GM19240 (cell line): Measurements from ENCODE around the gene PIBF1.
"Not testable (repeated sequence)": the region's sequence is repeated elsewhere in the genome, so short reads cannot be mapped to it uniquely, and the experiment has no call there.

Experiments
- DNase-seq: peaks from one replicate; pipeline ENCODE4 v3.0.0; 2011; ENCODE audit warnings: low spot score; ENCODE audit not compliant: insufficient read length

The PIBF1 gene, protein sequence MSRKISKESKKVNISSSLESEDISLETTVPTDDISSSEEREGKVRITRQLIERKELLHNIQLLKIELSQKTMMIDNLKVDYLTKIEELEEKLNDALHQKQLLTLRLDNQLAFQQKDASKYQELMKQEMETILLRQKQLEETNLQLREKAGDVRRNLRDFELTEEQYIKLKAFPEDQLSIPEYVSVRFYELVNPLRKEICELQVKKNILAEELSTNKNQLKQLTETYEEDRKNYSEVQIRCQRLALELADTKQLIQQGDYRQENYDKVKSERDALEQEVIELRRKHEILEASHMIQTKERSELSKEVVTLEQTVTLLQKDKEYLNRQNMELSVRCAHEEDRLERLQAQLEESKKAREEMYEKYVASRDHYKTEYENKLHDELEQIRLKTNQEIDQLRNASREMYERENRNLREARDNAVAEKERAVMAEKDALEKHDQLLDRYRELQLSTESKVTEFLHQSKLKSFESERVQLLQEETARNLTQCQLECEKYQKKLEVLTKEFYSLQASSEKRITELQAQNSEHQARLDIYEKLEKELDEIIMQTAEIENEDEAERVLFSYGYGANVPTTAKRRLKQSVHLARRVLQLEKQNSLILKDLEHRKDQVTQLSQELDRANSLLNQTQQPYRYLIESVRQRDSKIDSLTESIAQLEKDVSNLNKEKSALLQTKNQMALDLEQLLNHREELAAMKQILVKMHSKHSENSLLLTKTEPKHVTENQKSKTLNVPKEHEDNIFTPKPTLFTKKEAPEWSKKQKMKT

DNA sequence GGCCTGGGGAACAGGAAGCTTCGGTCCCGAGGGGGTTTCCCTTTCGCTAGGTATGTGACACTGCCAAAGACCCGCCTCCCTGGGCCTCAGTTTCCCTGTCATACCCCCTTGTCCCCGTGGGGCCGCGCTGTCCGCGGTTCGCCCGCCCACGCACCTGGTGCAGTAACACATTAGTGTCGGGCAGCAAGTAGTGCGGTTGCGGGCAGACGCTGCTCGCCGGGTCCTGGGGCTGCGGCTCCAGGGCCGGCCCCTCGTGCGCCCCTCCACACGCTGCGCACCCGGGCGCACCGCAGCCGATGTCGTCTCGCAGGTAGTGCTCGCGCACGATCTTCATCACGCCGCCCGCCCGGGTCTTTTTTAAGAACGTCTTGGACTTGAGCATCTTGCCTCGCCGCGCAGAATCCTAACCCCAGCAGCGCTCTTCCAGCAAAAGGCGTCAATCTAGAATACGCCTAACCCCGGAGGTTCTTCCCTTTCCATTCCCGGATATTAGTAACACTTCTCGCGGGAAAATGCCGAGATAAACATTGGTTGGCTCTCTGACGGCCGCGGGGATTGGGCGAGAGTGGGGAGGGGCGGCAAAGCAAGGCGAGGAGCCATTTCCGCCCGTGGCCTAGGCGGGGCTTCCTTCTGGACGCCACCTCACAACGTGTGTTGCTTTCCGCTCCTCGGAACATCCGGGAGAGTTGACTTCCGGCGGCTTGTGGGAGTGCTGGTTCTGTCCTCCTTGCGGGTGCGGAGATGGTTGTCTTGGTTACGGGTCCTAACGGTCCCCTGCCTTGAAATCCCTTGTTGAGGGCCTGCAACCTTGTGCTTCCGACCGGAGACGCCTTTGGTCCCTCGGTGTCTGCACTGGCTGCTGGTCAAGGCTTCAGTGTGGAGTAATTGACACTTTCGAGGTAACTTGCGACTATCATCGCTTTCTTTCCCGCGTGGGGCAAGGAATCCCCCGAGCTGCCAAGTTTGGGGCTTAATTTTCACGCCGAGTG is at the start of gene PIBF1, which contains the start of gene DIS3:
Gene PIBF1, plus strand, starts transcription at position 683 of the 989 bp plus-strand sequence. CDS start 1,337 bp downstream, outside the sequence.
Gene DIS3, minus strand, starts transcription at position 450 of the 989 bp plus-strand sequence. Its CDS starts 68 bp downstream, at position 382.
- DNase-seq: peak; percentile 78

GRCh38 chr13:72737033-72737432 is 44.9 kb upstream of the PIBF1 start:
- DNase-seq: no peak

GRCh38 chr13:72740015-72740414 is 41.9 kb upstream of the PIBF1 start:
- DNase-seq: no peak

DNA sequence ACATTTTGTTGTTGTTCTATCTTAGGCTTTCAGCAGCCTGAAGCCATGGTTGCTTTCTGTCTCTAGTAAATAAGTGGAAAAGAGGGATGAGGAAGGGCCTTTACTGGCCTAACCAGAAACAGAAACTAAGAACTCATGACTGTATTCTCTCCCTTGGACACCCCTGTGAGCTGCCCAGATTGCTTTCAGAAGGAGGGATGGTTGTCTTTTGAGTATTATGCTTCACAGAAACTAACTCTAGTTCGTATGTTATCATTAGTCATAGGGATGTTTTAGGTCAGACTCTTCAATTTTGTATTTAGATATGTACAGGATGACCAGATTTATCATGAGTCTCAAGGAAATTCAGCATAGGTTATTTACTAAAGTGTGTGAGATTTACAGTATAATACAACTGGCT is 36.7 kb upstream of the PIBF1 start:
- no peak for DNase-seq

DNA sequence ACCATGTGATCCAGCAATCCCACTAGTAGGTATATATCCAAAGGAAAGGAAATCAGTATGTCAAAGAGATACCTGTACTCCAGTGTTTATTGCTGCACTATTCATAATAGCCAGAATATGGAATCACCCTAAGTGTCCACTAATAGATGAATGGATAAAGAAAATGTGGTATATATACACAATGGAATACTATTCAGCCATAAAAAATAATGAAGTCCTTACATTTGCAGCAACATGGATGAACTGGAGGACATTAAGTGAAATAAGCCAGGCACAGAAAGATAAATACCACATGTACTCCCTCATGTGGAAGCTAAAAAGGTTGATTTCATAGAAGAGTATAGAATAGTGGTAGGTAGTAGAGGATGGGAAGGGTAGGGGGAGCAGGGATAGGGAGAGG is 30.7 kb upstream of the PIBF1 start:
- DNase-seq: no peak

GRCh38 chr13:72754111-72754510 is 27.8 kb upstream of the PIBF1 start:
- DNase-seq: no peak

DNA sequence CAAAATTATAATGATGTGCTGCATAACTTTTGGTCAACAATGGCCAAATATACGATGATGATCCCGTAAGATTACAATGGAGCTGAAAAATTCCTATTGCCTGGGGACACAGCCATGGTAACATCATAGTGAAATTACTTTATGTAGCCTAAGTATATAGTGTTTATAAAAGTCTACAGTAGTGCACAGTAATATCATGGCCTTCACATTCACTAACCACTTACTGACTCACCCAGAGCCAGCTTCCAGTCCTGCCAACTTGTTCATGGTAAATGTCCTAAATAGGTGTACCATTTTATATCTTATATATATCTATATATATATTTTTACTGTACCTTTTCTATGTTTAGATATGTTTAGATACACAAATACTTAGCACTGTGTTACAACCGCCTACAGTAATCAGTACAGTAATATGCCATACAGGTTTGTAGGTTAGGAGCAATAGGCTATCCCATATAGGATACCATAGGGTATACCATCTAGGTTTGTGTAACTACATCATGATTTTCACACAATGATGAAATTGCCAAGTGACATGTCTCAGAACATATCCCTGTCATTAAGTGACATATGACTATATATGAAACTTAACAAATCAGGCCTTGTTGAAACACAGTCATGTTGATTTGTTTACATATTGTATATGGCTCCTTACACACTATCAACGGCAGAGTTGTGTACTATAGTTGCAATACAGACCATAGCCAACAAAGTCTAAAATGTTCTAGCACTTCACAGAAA is 24.0 kb upstream of the PIBF1 start:
- DNase-seq: no peak

GRCh38 chr13:72760189-72760588 is 21.7 kb upstream of the PIBF1 start:
- DNase-seq: no peak

DNA sequence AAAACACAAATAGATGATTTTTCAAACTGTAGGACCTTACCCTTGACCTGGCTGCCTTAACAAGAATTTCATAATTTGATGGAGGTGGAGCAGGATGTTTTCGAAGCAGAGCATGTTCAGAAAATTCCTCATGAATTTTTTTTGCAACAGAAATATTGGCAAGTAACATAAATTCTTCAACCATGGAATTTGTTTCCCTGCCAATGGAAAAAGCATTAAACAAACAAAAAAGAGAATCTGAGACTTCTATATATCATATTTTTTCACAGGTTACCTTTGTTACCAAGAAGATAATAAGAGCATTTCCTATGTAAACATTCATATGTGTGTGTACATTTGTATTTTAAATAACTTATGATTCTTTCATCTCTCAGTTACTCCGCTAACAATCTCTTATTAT is 18.5 kb upstream of the PIBF1 start:
- no peak for DNase-seq

DNA sequence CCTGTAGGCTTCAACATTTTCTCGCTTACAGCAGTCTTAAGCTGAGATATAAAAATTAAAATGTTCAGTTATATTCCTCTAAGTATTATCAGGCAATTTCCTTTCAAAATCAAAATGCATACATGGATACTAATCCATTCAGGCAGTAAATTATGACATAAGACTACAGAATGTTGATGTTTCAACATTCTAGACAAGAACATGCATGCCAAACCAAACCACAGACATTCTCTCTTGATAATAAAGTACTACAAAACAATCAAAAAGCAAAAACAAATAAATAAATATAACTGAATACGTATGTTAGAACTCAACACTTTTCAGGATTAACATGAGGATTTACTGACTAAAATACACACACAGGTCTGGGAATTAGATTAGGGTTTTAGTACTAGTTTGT is 7.9 kb upstream of the PIBF1 start:
- no peak for DNase-seq

- DNase-seq: no peak
These were observed 784 bp downstream of the PIBF1 start for GRCh38 chr13:72782717-72783116.

DNA sequence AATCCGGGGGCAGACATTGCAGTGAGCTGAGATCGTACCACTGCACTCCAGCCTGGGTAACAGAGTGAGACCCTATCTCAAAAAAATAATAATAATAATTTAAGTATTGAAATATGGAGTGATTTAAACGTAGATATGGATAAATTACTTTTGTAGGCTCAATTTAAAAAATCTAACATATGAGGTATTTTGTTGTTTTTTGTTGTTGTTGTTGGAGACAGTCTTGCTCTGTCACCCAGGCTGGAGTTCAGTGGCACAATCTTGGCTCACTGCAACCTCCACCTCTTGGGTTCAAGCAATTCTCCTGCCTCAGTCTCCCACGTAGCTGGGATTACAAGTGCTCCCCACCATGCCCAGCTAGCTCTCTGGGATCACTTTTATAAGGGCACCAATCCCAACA is 2.7 kb downstream of the PIBF1 start:
- DNase-seq: not testable (repeated sequence)

GRCh38 chr13:72788831-72789230 is 6.9 kb downstream of the PIBF1 start:
- DNase-seq: no peak

- no peak for DNase-seq
These were observed 10.7 kb downstream of the PIBF1 start for GRCh38 chr13:72792640-72793039.

DNA sequence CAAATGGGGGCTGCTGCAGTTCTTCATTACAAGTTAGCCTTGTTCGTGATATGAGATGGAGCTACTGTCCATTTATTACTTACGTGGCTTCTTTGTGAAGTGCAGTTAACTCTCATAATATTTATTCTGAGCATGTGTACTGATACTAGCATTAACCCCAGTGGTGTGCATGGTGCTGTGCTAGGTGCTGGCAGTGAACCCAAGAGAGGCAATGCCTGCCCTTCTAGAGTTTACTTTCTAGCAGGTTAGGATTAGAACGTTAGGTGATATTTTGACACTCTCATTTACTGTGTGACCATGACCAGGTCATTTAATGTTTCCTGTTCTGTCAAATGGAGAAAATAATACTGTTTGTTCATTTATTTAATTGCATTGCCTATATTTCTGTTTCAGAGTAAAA is 16.9 kb downstream of the PIBF1 start:
- DNase-seq: no peak

- DNase-seq: no peak
These were observed 22.4 kb downstream of the PIBF1 start for GRCh38 chr13:72804301-72804700.

- DNase-seq: no peak
These were observed 23.9 kb downstream of the PIBF1 start for GRCh38 chr13:72805676-72806346.

- not testable (repeated sequence) for DNase-seq
These were observed 24.6 kb downstream of the PIBF1 start for GRCh38 chr13:72806514-72806913.

- no peak for DNase-seq
These were observed 27.1 kb downstream of the PIBF1 start for GRCh38 chr13:72808917-72809500.
